GM19452 (cell line): ENCODE data around the gene USP50.
"Not testable (repeated sequence)": the region's sequence is repeated elsewhere in the genome, so short reads cannot be mapped to it uniquely, and the experiment has no call there.

Experiments
- ATAC-seq: cut with Tn5 transposase; IDR thresholded peaks from one replicate; pipeline ENCODE4 v1.9.1; 2021; ENCODE audit not compliant: unreplicated experiment

The USP50 gene

GRCh38 chr15:50505656-50506055, 40.8 kb downstream of the USP50 start:
- not testable (repeated sequence) for ATAC-seq

GRCh38 chr15:50503144-50503543, 43.3 kb downstream of the USP50 start:
- ATAC-seq: no peak

- no peak for ATAC-seq
Observed at GRCh38 chr15:50501815-50502214, 44.7 kb downstream of the USP50 start.

- no peak for ATAC-seq
Observed at GRCh38 chr15:50500352-50500751, 46.1 kb downstream of the USP50 start.

- ATAC-seq: no peak
Observed at GRCh38 chr15:50496692-50497091, 49.8 kb downstream of the USP50 start.

- ATAC-seq: not testable (repeated sequence)
Observed at GRCh38 chr15:50494547-50494946, 51.9 kb downstream of the USP50 start.

GRCh38 chr15:50493625-50494024, 52.8 kb downstream of the USP50 start:
- no peak for ATAC-seq

- no peak for ATAC-seq
Observed at GRCh38 chr15:50487287-50487686, 59.2 kb downstream of the USP50 start.

GRCh38 chr15:50485389-50485788, 61.1 kb downstream of the USP50 start:
- no peak for ATAC-seq

GRCh38 chr15:50484781-50485180, 61.7 kb downstream of the USP50 start:
- peak; percentile 74 for ATAC-seq

GRCh38 chr15:50476143-50476542, 70.3 kb downstream of the USP50 start:
- no peak for ATAC-seq

GRCh38 chr15:50471072-50471471, 75.4 kb downstream of the USP50 start:
- ATAC-seq: no peak

- ATAC-seq: no peak
Observed at GRCh38 chr15:50463423-50464358, 82.8 kb downstream of the USP50 start.

- ATAC-seq: no peak
Observed at GRCh38 chr15:50458348-50459112, 87.9 kb downstream of the USP50 start.

GRCh38 chr15:50452927-50453326, 93.5 kb downstream of the USP50 start:
- ATAC-seq: no peak
